ENCODE data around the gene KRT1. TPM values are rescaled to one million over a fixed set of nuclear protein-coding genes. Genes with fewer than 3 reads are reported as not detected.
"Not testable (repeated sequence)": the region's sequence is repeated elsewhere in the genome, so short reads cannot be mapped to it uniquely, and the experiment has no call there.

Gene KRT1
- total and polyA plus RNA-seq, 3 experiments from 2014 or later: 3.4 TPM; not detected in 2

DNA sequence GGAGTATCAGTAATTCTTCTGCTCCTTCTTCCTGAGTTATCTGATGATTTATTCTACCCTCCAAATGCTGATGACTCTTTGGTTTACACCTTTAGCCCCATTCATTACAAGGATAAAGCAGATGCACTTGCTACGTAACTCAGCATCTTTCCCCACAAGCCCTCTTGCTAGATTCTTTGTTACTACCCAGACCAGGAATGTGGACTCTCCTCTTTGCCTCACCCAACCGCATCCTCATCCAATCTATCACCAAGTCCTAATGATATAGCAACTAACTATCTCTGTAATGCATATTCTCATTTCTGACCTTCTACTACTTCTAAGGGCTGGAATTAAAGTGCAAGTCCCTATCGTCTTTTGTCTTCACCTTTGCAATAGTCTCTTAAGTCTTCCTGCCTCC lies 9.2 kb downstream of the KRT1 start:
- no peaks in the 10 kb centered on the region for H3K9me3 Mint-ChIP-seq
- no peak for DNase-seq
- no peak overlapping the region for H3K27ac ChIP-seq (ENCODE audit: low read depth, low read length)
- CTCF ChIA-PET: interaction anchor here (0.8 kb wide), 1 partner anchor 88 kb away, joined by 3 read pairs; no protein-coding TSS in a partner anchor
- no peaks in the 10 kb centered on the region for H3K9me3 ChIP-seq (ENCODE audit: low read length)
- peaks cover 8 to 21% of the 10 kb centered on the region in 2 donors for H3K27me3 Mint-ChIP-seq
- no peak overlapping the region for H3K4me3 ChIP-seq (ENCODE audit: low read length)
- H3K36me3 Mint-ChIP-seq: no peaks in the 10 kb centered on the region
- POLR2A ChIA-PET: no interaction called here
- no peaks in the 10 kb centered on the region for H3K4me1 Mint-ChIP-seq
- no peaks in the 10 kb centered on the region for H3K36me3 ChIP-seq (ENCODE audit: insufficient read depth, low read length)
- H3K27me3 ChIP-seq (ENCODE audit: insufficient read depth, low read length, poor library complexity, severe bottlenecking): no peaks in the 10 kb centered on the region
- H3K4me1 ChIP-seq (ENCODE audit: insufficient read depth, low read length): no peaks in the 10 kb centered on the region
- H3K4me3 Mint-ChIP-seq: no peak overlapping the region
- no peak overlapping the region for H3K27ac Mint-ChIP-seq

- Mint-ChIP-seq H3K36me3 (no peaks in the 10 kb centered on the region), H3K27ac (no peak overlapping the region), H3K27me3 (peaks cover 4 to 19% of the 10 kb centered on the region in 2 donors), H3K4me1 (no peaks in the 10 kb centered on the region), H3K4me3 (no peak overlapping the region), H3K9me3 (no peaks in the 10 kb centered on the region)
- Histone ChIP-seq H3K4me3 (ENCODE audit: low read length) (no peak overlapping the region), H3K36me3 (ENCODE audit: insufficient read depth, low read length) (no peaks in the 10 kb centered on the region), H3K4me1 (ENCODE audit: insufficient read depth, low read length) (no peaks in the 10 kb centered on the region), H3K9me3 (ENCODE audit: low read length) (no peaks in the 10 kb centered on the region), H3K27me3 (ENCODE audit: insufficient read depth, low read length, poor library complexity, severe bottlenecking) (no peaks in the 10 kb centered on the region), H3K27ac (ENCODE audit: low read depth, low read length) (no peak overlapping the region)
- POLR2A ChIA-PET: no interaction called here
- DNase-seq: no peak
- CTCF ChIA-PET: interaction anchor here (0.8 kb wide), 1 partner anchor 88 kb away, joined by 3 read pairs; no protein-coding TSS in a partner anchor
Measured at GRCh38 chr12:52670506-52670905, 9.7 kb downstream of the KRT1 start.

GRCh38 chr12:52669941-52670340 lies 10.3 kb downstream of the KRT1 start:
- H3K4me1 Mint-ChIP-seq; H3K4me1 ChIP-seq (ENCODE audit: insufficient read depth, low read length); H3K27ac ChIP-seq (ENCODE audit: low read depth, low read length); H3K9me3 ChIP-seq (ENCODE audit: low read length); H3K4me3 Mint-ChIP-seq; H3K36me3 Mint-ChIP-seq; POLR2A ChIA-PET; H3K27ac Mint-ChIP-seq; CTCF ChIA-PET; H3K36me3 ChIP-seq (ENCODE audit: insufficient read depth, low read length); DNase-seq; H3K9me3 Mint-ChIP-seq; H3K27me3 ChIP-seq (ENCODE audit: insufficient read depth, low read length, poor library complexity, severe bottlenecking); H3K4me3 ChIP-seq (ENCODE audit: low read length): not testable (repeated sequence)
- H3K27me3 Mint-ChIP-seq: peaks cover 4 to 24% of the 10 kb centered on the region in 2 donors

- CTCF ChIA-PET: no interaction called here
- no peak for DNase-seq
Measured at GRCh38 chr12:52669426-52669825, 10.8 kb downstream of the KRT1 start.

GRCh38 chr12:52667931-52668330 lies 12.3 kb downstream of the KRT1 start:
- Histone ChIP-seq H3K36me3 (ENCODE audit: insufficient read depth, low read length) (no peaks in the 10 kb centered on the region), H3K9me3 (ENCODE audit: low read length) (no peaks in the 10 kb centered on the region), H3K27ac (ENCODE audit: low read depth, low read length) (no peak overlapping the region), H3K4me3 (ENCODE audit: low read length) (no peak overlapping the region), H3K27me3 (ENCODE audit: insufficient read depth, low read length, poor library complexity, severe bottlenecking) (no peaks in the 10 kb centered on the region), H3K4me1 (ENCODE audit: insufficient read depth, low read length) (no peaks in the 10 kb centered on the region)
- no peak for DNase-seq
- Mint-ChIP-seq H3K4me3 (no peak overlapping the region), H3K4me1 (no peaks in the 10 kb centered on the region), H3K9me3 (no peaks in the 10 kb centered on the region), H3K27me3 (peaks cover 11 to 26% of the 10 kb centered on the region in 2 donors), H3K27ac (peak overlapping the region in 2 of 8 donors; percentile 22 to 84), H3K36me3 (no peaks in the 10 kb centered on the region)
- ChIA-PET CTCF (no interaction called here), POLR2A (no interaction called here)

More at GRCh38 chr12:52669426-52669825, 10.8 kb downstream of the KRT1 start:
- Mint-ChIP-seq H3K36me3 (no peaks in the 10 kb centered on the region), H3K4me1 (no peaks in the 10 kb centered on the region), H3K9me3 (no peaks in the 10 kb centered on the region), H3K4me3 (no peak overlapping the region), H3K27ac (no peak overlapping the region), H3K27me3 (peaks cover 7 to 22% of the 10 kb centered on the region in 2 donors)
- H3K27me3 ChIP-seq (ENCODE audit: insufficient read depth, low read length, poor library complexity, severe bottlenecking): no peaks in the 10 kb centered on the region
- H3K4me3 ChIP-seq (ENCODE audit: low read length): no peak overlapping the region
- POLR2A ChIA-PET: no interaction called here
- no peak overlapping the region for H3K27ac ChIP-seq (ENCODE audit: low read depth, low read length)
- no peaks in the 10 kb centered on the region for H3K36me3 ChIP-seq (ENCODE audit: insufficient read depth, low read length)
- no peaks in the 10 kb centered on the region for H3K9me3 ChIP-seq (ENCODE audit: low read length)
- H3K4me1 ChIP-seq (ENCODE audit: insufficient read depth, low read length): no peaks in the 10 kb centered on the region

DNA sequence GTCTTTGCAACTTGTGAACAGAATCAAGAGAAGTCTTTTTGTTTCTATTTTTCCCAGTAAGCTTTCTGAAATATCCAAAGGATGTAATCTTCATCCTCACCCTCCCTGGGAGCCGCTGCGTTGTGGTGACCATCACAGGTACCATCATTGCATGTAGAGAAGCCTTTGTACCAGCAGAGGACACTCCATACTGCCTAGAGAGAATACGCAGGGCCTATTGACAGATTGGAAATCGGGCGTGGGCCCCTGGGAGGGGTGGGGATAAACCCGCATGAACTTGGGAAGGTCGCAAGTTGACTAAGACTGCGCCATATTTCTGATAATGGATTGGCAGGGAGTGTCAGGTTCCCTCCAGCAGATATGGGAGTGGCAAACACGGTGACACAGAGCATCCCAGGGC lies 12.7 kb downstream of the KRT1 start:
- peaks cover under 1 to 2% (median 1%) of the 10 kb centered on the region in 3 donors for H3K4me1 Mint-ChIP-seq
- Histone ChIP-seq H3K9me3 (ENCODE audit: low read length) (no peaks in the 10 kb centered on the region), H3K4me1 (ENCODE audit: insufficient read depth, low read length) (no peaks in the 10 kb centered on the region), H3K27ac (ENCODE audit: low read depth, low read length) (no peak overlapping the region), H3K4me3 (ENCODE audit: low read length) (no peak overlapping the region), H3K36me3 (ENCODE audit: insufficient read depth, low read length) (no peaks in the 10 kb centered on the region), H3K27me3 (ENCODE audit: insufficient read depth, low read length, poor library complexity, severe bottlenecking) (no peaks in the 10 kb centered on the region)
- no peaks in the 10 kb centered on the region for H3K9me3 Mint-ChIP-seq
- peaks cover 11 to 26% of the 10 kb centered on the region in 2 donors for H3K27me3 Mint-ChIP-seq
- H3K27ac Mint-ChIP-seq: no peak overlapping the region
- no peak for DNase-seq
- no peaks in the 10 kb centered on the region for H3K36me3 Mint-ChIP-seq
- no peak overlapping the region for H3K4me3 Mint-ChIP-seq
- POLR2A ChIA-PET: no interaction called here
- CTCF ChIA-PET: interaction anchor here (0.7 kb wide), 1 partner anchor 177 kb away, joined by 3 read pairs; no protein-coding TSS in a partner anchor

- no peaks in the 10 kb centered on the region for H3K27me3 ChIP-seq (ENCODE audit: insufficient read depth, low read length, poor library complexity, severe bottlenecking)
- peaks cover 6% of the 10 kb centered on the region for H3K4me1 ChIP-seq (ENCODE audit: insufficient read depth, low read length)
- no peak overlapping the region for H3K4me3 Mint-ChIP-seq
- H3K27me3 Mint-ChIP-seq: peaks cover 11 to 26% of the 10 kb centered on the region in 2 donors
- POLR2A ChIA-PET: no interaction called here
- H3K9me3 Mint-ChIP-seq: no peaks in the 10 kb centered on the region
- peaks cover 5 to 8% (median 7%) of the 10 kb centered on the region in 3 donors for H3K4me1 Mint-ChIP-seq
- DNase-seq: no peak
- H3K4me3 ChIP-seq (ENCODE audit: low read length): no peak overlapping the region
- no peaks in the 10 kb centered on the region for H3K9me3 ChIP-seq (ENCODE audit: low read length)
- no peak overlapping the region for H3K27ac Mint-ChIP-seq
- CTCF ChIA-PET: no interaction called here
- H3K36me3 Mint-ChIP-seq: no peaks in the 10 kb centered on the region
- H3K27ac ChIP-seq (ENCODE audit: low read depth, low read length): no peak overlapping the region
- no peaks in the 10 kb centered on the region for H3K36me3 ChIP-seq (ENCODE audit: insufficient read depth, low read length)
Measured at GRCh38 chr12:52666471-52666870, 13.7 kb downstream of the KRT1 start.

- CTCF ChIA-PET: no interaction called here
- no peak overlapping the region for H3K4me3 Mint-ChIP-seq
Measured at GRCh38 chr12:52663420-52663819, 16.8 kb downstream of the KRT1 start.

DNA sequence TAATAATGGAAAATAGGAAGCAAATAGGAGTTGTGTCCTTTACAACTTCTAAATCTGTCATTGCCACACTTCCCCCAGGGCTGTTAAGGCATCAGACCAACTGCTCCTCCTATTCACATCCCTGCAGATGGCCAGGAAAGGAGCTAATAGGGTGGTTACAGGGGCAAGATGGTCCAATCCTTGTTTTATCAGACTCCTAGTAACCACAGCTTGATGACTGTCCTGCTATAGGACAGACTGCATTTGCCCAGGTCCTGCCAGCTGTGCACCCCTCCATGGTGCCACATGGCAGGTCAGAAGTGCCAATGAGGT lies 17.3 kb downstream of the KRT1 start:
- H3K27me3 Mint-ChIP-seq: peaks cover 7 to 31% of the 10 kb centered on the region in 2 donors
- POLR2A ChIA-PET: no interaction called here
- CTCF ChIA-PET: no interaction called here
- H3K4me3 Mint-ChIP-seq: no peak overlapping the region
- peaks cover 5 to 8% (median 7%) of the 10 kb centered on the region in 3 donors for H3K4me1 Mint-ChIP-seq
- H3K9me3 ChIP-seq (ENCODE audit: low read length): no peaks in the 10 kb centered on the region
- peak overlapping the region; percentile 19 for H3K27ac ChIP-seq (ENCODE audit: low read depth, low read length)
- peaks cover 6% of the 10 kb centered on the region for H3K4me1 ChIP-seq (ENCODE audit: insufficient read depth, low read length)
- H3K9me3 Mint-ChIP-seq: no peaks in the 10 kb centered on the region
- DNase-seq: no peak
- H3K36me3 Mint-ChIP-seq: no peaks in the 10 kb centered on the region
- H3K27ac Mint-ChIP-seq: peak overlapping the region in 2 of 8 donors; percentile 24 to 80
- no peaks in the 10 kb centered on the region for H3K27me3 ChIP-seq (ENCODE audit: insufficient read depth, low read length, poor library complexity, severe bottlenecking)
- H3K4me3 ChIP-seq (ENCODE audit: low read length): no peak overlapping the region
- no peaks in the 10 kb centered on the region for H3K36me3 ChIP-seq (ENCODE audit: insufficient read depth, low read length)

More at GRCh38 chr12:52663420-52663819, 16.8 kb downstream of the KRT1 start:
- Histone ChIP-seq H3K4me1 (ENCODE audit: insufficient read depth, low read length) (peaks cover 6% of the 10 kb centered on the region), H3K27me3 (ENCODE audit: insufficient read depth, low read length, poor library complexity, severe bottlenecking) (no peaks in the 10 kb centered on the region), H3K27ac (ENCODE audit: low read depth, low read length) (peak overlapping the region; percentile 19), H3K9me3 (ENCODE audit: low read length) (no peaks in the 10 kb centered on the region), H3K36me3 (ENCODE audit: insufficient read depth, low read length) (no peaks in the 10 kb centered on the region), H3K4me3 (ENCODE audit: low read length) (no peak overlapping the region)
- H3K9me3 Mint-ChIP-seq: no peaks in the 10 kb centered on the region
- H3K4me1 Mint-ChIP-seq: peaks cover 5 to 8% (median 7%) of the 10 kb centered on the region in 3 donors
- POLR2A ChIA-PET: no interaction called here
- peaks cover 7 to 31% of the 10 kb centered on the region in 2 donors for H3K27me3 Mint-ChIP-seq
- DNase-seq: no peak
- H3K36me3 Mint-ChIP-seq: no peaks in the 10 kb centered on the region
- H3K27ac Mint-ChIP-seq: peak overlapping the region in 1 of 8 donors; percentile 52
